ENCODE results near the gene PDPK1.
"Not testable (repeated sequence)": the region's sequence is repeated elsewhere in the genome, so short reads cannot be mapped to it uniquely, and the experiment has no call there.

The PDPK1 gene

GRCh38 chr16:2526135-2526534 lies 11.7 kb upstream of the PDPK1 start:
- no peak for DNase-seq

- no peak for DNase-seq
These were observed 10.6 kb upstream of the PDPK1 start for GRCh38 chr16:2527071-2527783.

GRCh38 chr16:2527784-2528100 lies 10.1 kb upstream of the PDPK1 start:
- DNase-seq: no peak

GRCh38 chr16:2528161-2529060 lies 9.4 kb upstream of the PDPK1 start:
- no peak for DNase-seq

- DNase-seq: no peak
These were observed 8.5 kb upstream of the PDPK1 start for GRCh38 chr16:2529061-2529931.

- no peak for DNase-seq
These were observed 7.7 kb upstream of the PDPK1 start for GRCh38 chr16:2529961-2530628.

GRCh38 chr16:2530629-2531318 lies 7.0 kb upstream of the PDPK1 start:
- DNase-seq: no peak

- no peak for DNase-seq
These were observed 6.5 kb upstream of the PDPK1 start, which contains the start of gene CEMP1 for GRCh38 chr16:2531371-2531695. CEMP1 (minus strand) TSS chr16:2531408; CDS start chr16:2531073, 335 bp downstream.

- peak; percentile 97 for DNase-seq
These were observed 5.9 kb upstream of the PDPK1 start for GRCh38 chr16:2531696-2532493.

GRCh38 chr16:2532494-2533141 lies 5.2 kb upstream of the PDPK1 start:
- DNase-seq: peak; percentile 78

- DNase-seq: not testable (repeated sequence)
These were observed 4.6 kb upstream of the PDPK1 start for GRCh38 chr16:2533142-2533755.

- no peak for DNase-seq
These were observed 3.9 kb upstream of the PDPK1 start for GRCh38 chr16:2533912-2534311.

GRCh38 chr16:2534335-2534734 lies 3.5 kb upstream of the PDPK1 start:
- not testable (repeated sequence) for DNase-seq

GRCh38 chr16:2535625-2536013 lies 2.2 kb upstream of the PDPK1 start:
- DNase-seq: no peak

- DNase-seq: not testable (repeated sequence)
These were observed 1.5 kb downstream of the PDPK1 start for GRCh38 chr16:2539192-2539844.

- peak; percentile 49 for DNase-seq
These were observed 2.1 kb downstream of the PDPK1 start for GRCh38 chr16:2539845-2540458.

- DNase-seq: not testable (repeated sequence)
These were observed 3.1 kb downstream of the PDPK1 start for GRCh38 chr16:2540912-2541311.

- DNase-seq: not testable (repeated sequence)
These were observed 3.6 kb downstream of the PDPK1 start for GRCh38 chr16:2541409-2541808.

GRCh38 chr16:2543771-2544170 lies 6.0 kb downstream of the PDPK1 start:
- not testable (repeated sequence) for DNase-seq

Data from CD4-positive, alpha-beta T cell treated with Interleukin-21 for 1 hour (primary cell).